Measurements from ENCODE around the gene DNAJB6. TPM values are rescaled to one million over a fixed set of nuclear protein-coding genes. Genes with fewer than 3 reads are reported as not detected.
A peak's percentile ranks its signal among the peaks of the same experiment; 100 is the strongest.

DNAJB6 gene
- total RNA-seq, 5 donors from 2014 or later (not counting 1 experiment from before 2014, with no cell fraction given), result 80.7 to 195 (median 89.1) TPM

- ATAC-seq (replicated peaks in 1 of 4) (no peak), DNase-seq (no peak)
- Mint-ChIP-seq H3K36me3 (peaks cover 19% of the 10 kb centered on the region), H3K27me3 (no peaks in the 10 kb centered on the region), H3K4me1 (peaks cover 6 to 30% (median 13%) of the 10 kb centered on the region in 3 donors), H3K27ac (no peak overlapping the region), H3K9me3 (no peaks in the 10 kb centered on the region), H3K4me3 (no peak overlapping the region)
- no peak overlapping the region for H3K27ac ChIP-seq (ENCODE audit: low read length)
- peaks cover 0 to 26% of the 10 kb centered on the region in 2 experiments for H3K4me1 ChIP-seq (ENCODE audit: control insufficient read depth in 1 of 2, extremely low read depth in 1 of 2, insufficient read depth in 2 of 2, low read length in 2 of 2)
- WGBS (ENCODE audit: insufficient coverage), result 86% methylated on average over 15 of the region's 29 CpGs
- H3K36me3 ChIP-seq (ENCODE audit: control insufficient read depth in 2 of 2, extremely low read depth in 1 of 2, insufficient read depth in 1 of 2, low read length in 1 of 2), result peaks cover 10 to 16% of the 10 kb centered on the region in 2 donors
- no peaks in the 10 kb centered on the region for H3K9me3 ChIP-seq
- no peaks in the 10 kb centered on the region for H3K27me3 ChIP-seq (replicated peaks in 1 of 2; ENCODE audit: control insufficient read depth in 2 of 2, extremely low read depth in 1 of 2, insufficient read depth in 2 of 2, low read length in 1 of 2)
- POLR2A ChIA-PET, result no interaction called here
- H3K4me3 ChIP-seq (ENCODE audit: control insufficient read depth in 1 of 2, extremely low read depth in 1 of 2, low read length in 1 of 2), result no peak overlapping the region
- CTCF ChIA-PET, result no interaction called here
These were observed 71.7 kb downstream of the DNAJB6 start for GRCh38 chr7:157408258-157409101.

- Histone ChIP-seq H3K9me3 (no peaks in the 10 kb centered on the region), H3K27ac (ENCODE audit: low read length) (no peak overlapping the region), H3K36me3 (ENCODE audit: control insufficient read depth in 2 of 2, extremely low read depth in 1 of 2, insufficient read depth in 1 of 2, low read length in 1 of 2) (peaks cover 10 to 16% of the 10 kb centered on the region in 2 donors), H3K4me1 (ENCODE audit: control insufficient read depth in 1 of 2, extremely low read depth in 1 of 2, insufficient read depth in 2 of 2, low read length in 2 of 2) (peaks cover 0 to 26% of the 10 kb centered on the region in 2 experiments), H3K27me3 (replicated peaks in 1 of 2; ENCODE audit: control insufficient read depth in 2 of 2, extremely low read depth in 1 of 2, insufficient read depth in 2 of 2, low read length in 1 of 2) (no peaks in the 10 kb centered on the region), H3K4me3 (ENCODE audit: control insufficient read depth in 1 of 2, extremely low read depth in 1 of 2, low read length in 1 of 2) (no peak overlapping the region)
- Mint-ChIP-seq H3K4me3 (no peak overlapping the region), H3K36me3 (peaks cover 20% of the 10 kb centered on the region), H3K9me3 (no peaks in the 10 kb centered on the region), H3K27me3 (no peaks in the 10 kb centered on the region), H3K4me1 (peaks cover 6 to 30% (median 12%) of the 10 kb centered on the region in 3 donors), H3K27ac (no peak overlapping the region)
- WGBS (ENCODE audit: insufficient coverage), result 98% methylated on average over 17 of the region's 28 CpGs
- ATAC-seq (replicated peaks in 1 of 4) (no peak), DNase-seq (no peak)
- CTCF ChIA-PET, result no interaction called here
- POLR2A ChIA-PET, result no interaction called here
These were observed 72.4 kb downstream of the DNAJB6 start for GRCh38 chr7:157409149-157409752.

- peaks cover 16 to 17% of the 10 kb centered on the region in 2 donors for H3K36me3 ChIP-seq (ENCODE audit: control insufficient read depth in 2 of 2, extremely low read depth in 1 of 2, insufficient read depth in 1 of 2, low read length in 1 of 2)
- H3K9me3 ChIP-seq, result no peaks in the 10 kb centered on the region
- 97% methylated on average over 76 of the region's 78 CpGs for WGBS (ENCODE audit: insufficient coverage)
- Mint-ChIP-seq H3K4me3 (no peak overlapping the region), H3K9me3 (no peaks in the 10 kb centered on the region), H3K4me1 (peaks cover under 1 to 30% (median 8%) of the 10 kb centered on the region in 3 donors), H3K27me3 (no peaks in the 10 kb centered on the region), H3K36me3 (peaks cover 25% of the 10 kb centered on the region), H3K27ac (peak overlapping the region in 1 of 2 donors; percentile 55)
- ChIA-PET CTCF (no interaction called here), POLR2A (no interaction called here)
- ATAC-seq (replicated peaks in 1 of 4), result no peak
- H3K4me3 ChIP-seq (ENCODE audit: control insufficient read depth in 1 of 2, extremely low read depth in 1 of 2, low read length in 1 of 2), result no peak overlapping the region
- no peaks in the 10 kb centered on the region for H3K27me3 ChIP-seq (replicated peaks in 1 of 2; ENCODE audit: control insufficient read depth in 2 of 2, extremely low read depth in 1 of 2, insufficient read depth in 2 of 2, low read length in 1 of 2)
- no peak for DNase-seq
- no peak overlapping the region for H3K27ac ChIP-seq (ENCODE audit: low read length)
- H3K4me1 ChIP-seq (ENCODE audit: control insufficient read depth in 1 of 2, extremely low read depth in 1 of 2, insufficient read depth in 2 of 2, low read length in 2 of 2), result peaks cover 0 to 20% of the 10 kb centered on the region in 2 experiments
These were observed 73.2 kb downstream of the DNAJB6 start for GRCh38 chr7:157409753-157410727.

- no peak for ATAC-seq (replicated peaks in 1 of 4)
- CTCF ChIA-PET, result no interaction called here
- H3K36me3 Mint-ChIP-seq, result peaks cover 29% of the 10 kb centered on the region
- Histone ChIP-seq H3K4me3 (ENCODE audit: control insufficient read depth in 1 of 2, extremely low read depth in 1 of 2, low read length in 1 of 2) (no peak overlapping the region), H3K9me3 (no peaks in the 10 kb centered on the region), H3K27ac (ENCODE audit: low read length) (peak overlapping the region; percentile 61), H3K36me3 (ENCODE audit: control insufficient read depth in 2 of 2, extremely low read depth in 1 of 2, insufficient read depth in 1 of 2, low read length in 1 of 2) (peaks cover 16 to 20% of the 10 kb centered on the region in 2 donors), H3K4me1 (ENCODE audit: control insufficient read depth in 1 of 2, extremely low read depth in 1 of 2, insufficient read depth in 2 of 2, low read length in 2 of 2) (peaks cover 0 to 18% of the 10 kb centered on the region in 2 experiments), H3K27me3 (replicated peaks in 1 of 2; ENCODE audit: control insufficient read depth in 2 of 2, extremely low read depth in 1 of 2, insufficient read depth in 2 of 2, low read length in 1 of 2) (no peaks in the 10 kb centered on the region)
- H3K9me3 Mint-ChIP-seq, result no peaks in the 10 kb centered on the region
- POLR2A ChIA-PET, result no interaction called here
- no peak for DNase-seq
- H3K4me1 Mint-ChIP-seq, result peaks cover 0 to 27% (median 8%) of the 10 kb centered on the region in 3 donors
- H3K27ac Mint-ChIP-seq, result peak overlapping the region; percentile 71 to 85
- no peak overlapping the region for H3K4me3 Mint-ChIP-seq
- H3K27me3 Mint-ChIP-seq, result no peaks in the 10 kb centered on the region
- WGBS (ENCODE audit: insufficient coverage), result 95% methylated on average over 21 of the region's 33 CpGs
These were observed 74.2 kb downstream of the DNAJB6 start for GRCh38 chr7:157410831-157411556.

- H3K27ac ChIP-seq (ENCODE audit: low read length), result peak overlapping the region; percentile 61
- POLR2A ChIA-PET, result no interaction called here
- peak overlapping the region; percentile 71 to 85 for H3K27ac Mint-ChIP-seq
These were observed 74.8 kb downstream of the DNAJB6 start for GRCh38 chr7:157411580-157411979.

More at GRCh38 chr7:157411580-157411979, 74.8 kb downstream of the DNAJB6 start:
- CTCF ChIA-PET, result no interaction called here
- Histone ChIP-seq H3K36me3 (ENCODE audit: control insufficient read depth in 2 of 2, extremely low read depth in 1 of 2, insufficient read depth in 1 of 2, low read length in 1 of 2) (peaks cover 14 to 26% of the 10 kb centered on the region in 2 donors), H3K27me3 (replicated peaks in 1 of 2; ENCODE audit: control insufficient read depth in 2 of 2, extremely low read depth in 1 of 2, insufficient read depth in 2 of 2, low read length in 1 of 2) (no peaks in the 10 kb centered on the region), H3K9me3 (no peaks in the 10 kb centered on the region), H3K4me1 (ENCODE audit: control insufficient read depth in 1 of 2, extremely low read depth in 1 of 2, insufficient read depth in 2 of 2, low read length in 2 of 2) (peaks cover 0 to 18% of the 10 kb centered on the region in 2 experiments), H3K4me3 (ENCODE audit: control insufficient read depth in 1 of 2, extremely low read depth in 1 of 2, low read length in 1 of 2) (no peak overlapping the region)
- 40% methylated on average over 12 of the region's 19 CpGs for WGBS (ENCODE audit: insufficient coverage)
- Mint-ChIP-seq H3K4me1 (peaks cover 0 to 27% (median 8%) of the 10 kb centered on the region in 3 donors), H3K4me3 (peak overlapping the region in 2 of 3 donors; percentile 25 to 48), H3K36me3 (peaks cover 35% of the 10 kb centered on the region), H3K27me3 (no peaks in the 10 kb centered on the region), H3K9me3 (no peaks in the 10 kb centered on the region)
- ATAC-seq (replicated peaks in 1 of 4) (peak; percentile 70 to 79 (median 74)), DNase-seq (peak in 25 of 35 experiments; percentile 19 to 69 (median 39))

Data from T-cell (primary cell).